ENCODE measurements around the gene OR2Y1. TPM values are rescaled to one million over a fixed set of nuclear protein-coding genes. Genes with fewer than 3 reads are reported as not detected.

OR2Y1 gene
- total RNA-seq, 1 donor from 2014 or later: not detected

- peaks cover 7% of the 10 kb centered on the region for H3K4me1 Mint-ChIP-seq
- H3K36me3 Mint-ChIP-seq (ENCODE audit: low read depth): no peaks in the 10 kb centered on the region
- no peak overlapping the region for H3K27ac Mint-ChIP-seq (ENCODE audit: unreplicated experiment)
- H3K27me3 Mint-ChIP-seq (ENCODE audit: low read depth): peaks cover 14% of the 10 kb centered on the region
- H3K9me3 Mint-ChIP-seq: no peaks in the 10 kb centered on the region
- no peak for DNase-seq (ENCODE audit: low read depth, low spot score)
- no peak for TF ChIP-seq CTCF (conservative IDR thresholded peaks at IDR 0.05)
- no peak overlapping the region for H3K4me3 Mint-ChIP-seq
These were observed 40.2 kb upstream of the OR2Y1 start for GRCh38 chr5:180779985-180780610.

- DNase-seq (ENCODE audit: low read depth, low spot score): no peak
- Mint-ChIP-seq H3K4me1 (no peaks in the 10 kb centered on the region), H3K9me3 (peaks cover 9% of the 10 kb centered on the region), H3K27ac (ENCODE audit: unreplicated experiment) (no peak overlapping the region), H3K27me3 (ENCODE audit: low read depth) (peaks cover 28% of the 10 kb centered on the region), H3K4me3 (no peak overlapping the region), H3K36me3 (ENCODE audit: low read depth) (peaks cover 3% of the 10 kb centered on the region)
- TF ChIP-seq CTCF (conservative IDR thresholded peaks at IDR 0.05): no peak
These were observed 37.6 kb upstream of the OR2Y1 start for GRCh38 chr5:180777475-180777874.

DNA sequence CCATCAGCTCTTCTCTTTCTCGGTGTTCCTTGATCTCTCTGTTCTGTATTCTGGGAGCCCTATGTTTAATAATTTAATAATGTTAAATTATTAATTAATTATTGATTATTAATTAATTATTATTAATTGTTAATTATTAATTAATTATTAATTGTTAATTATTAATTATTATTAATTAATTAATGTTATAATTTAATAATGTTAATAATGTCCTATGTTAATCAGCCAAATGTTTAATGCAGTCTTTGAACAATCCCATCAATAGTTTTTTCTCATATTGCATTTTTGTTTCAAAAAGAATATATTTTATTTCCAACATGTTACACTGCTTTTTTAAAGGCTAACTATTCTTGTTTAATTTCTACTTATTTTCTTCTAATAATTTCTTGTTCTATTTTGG is 36.5 kb upstream of the OR2Y1 start:
- Mint-ChIP-seq H3K27ac (ENCODE audit: unreplicated experiment) (no peak overlapping the region), H3K4me3 (no peak overlapping the region), H3K9me3 (peaks cover 12% of the 10 kb centered on the region), H3K4me1 (no peaks in the 10 kb centered on the region), H3K36me3 (ENCODE audit: low read depth) (peaks cover 6% of the 10 kb centered on the region), H3K27me3 (ENCODE audit: low read depth) (peaks cover 28% of the 10 kb centered on the region)
- no peak for TF ChIP-seq CTCF (conservative IDR thresholded peaks at IDR 0.05)
- DNase-seq (ENCODE audit: low read depth, low spot score): no peak

DNA sequence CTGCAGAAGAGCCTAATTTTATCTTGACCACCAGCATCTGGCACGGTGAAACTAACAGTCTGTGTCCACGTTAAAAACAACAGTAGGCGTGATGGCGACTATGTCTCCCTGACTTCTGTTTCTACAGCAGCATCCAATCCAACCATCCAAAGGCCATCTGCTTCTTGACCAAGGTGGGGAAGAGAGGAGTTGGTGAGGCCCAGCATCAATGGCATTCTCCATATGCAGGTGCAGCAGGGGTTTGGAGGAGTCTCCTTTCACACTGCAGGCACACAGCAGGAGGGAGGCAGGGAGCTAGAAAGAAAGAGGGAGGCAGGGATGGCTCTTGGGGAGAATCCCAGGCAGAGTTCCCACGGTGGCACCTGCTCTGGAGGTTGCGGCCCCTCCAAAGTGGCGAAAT is 35.8 kb upstream of the OR2Y1 start:
- Mint-ChIP-seq H3K27ac (ENCODE audit: unreplicated experiment) (no peak overlapping the region), H3K9me3 (peaks cover 12% of the 10 kb centered on the region), H3K4me3 (no peak overlapping the region), H3K4me1 (no peaks in the 10 kb centered on the region), H3K27me3 (ENCODE audit: low read depth) (peaks cover 28% of the 10 kb centered on the region), H3K36me3 (ENCODE audit: low read depth) (peaks cover 6% of the 10 kb centered on the region)
- no peak for DNase-seq (ENCODE audit: low read depth, low spot score)
- TF ChIP-seq CTCF (conservative IDR thresholded peaks at IDR 0.05): no peak

GRCh38 chr5:180771839-180772238 is 32.0 kb upstream of the OR2Y1 start:
- DNase-seq (ENCODE audit: low read depth, low spot score): no peak
- peaks cover 29% of the 10 kb centered on the region for H3K27me3 Mint-ChIP-seq (ENCODE audit: low read depth)
- no peak overlapping the region for H3K4me3 Mint-ChIP-seq
- TF ChIP-seq CTCF (conservative IDR thresholded peaks at IDR 0.05): no peak
- H3K9me3 Mint-ChIP-seq: peaks cover 27% of the 10 kb centered on the region
- no peak overlapping the region for H3K27ac Mint-ChIP-seq (ENCODE audit: unreplicated experiment)
- H3K4me1 Mint-ChIP-seq: no peaks in the 10 kb centered on the region
- H3K36me3 Mint-ChIP-seq (ENCODE audit: low read depth): peaks cover 10% of the 10 kb centered on the region
